ENCODE data around the gene PHETA1. TPM values are rescaled to one million over a fixed set of nuclear protein-coding genes. Genes with fewer than 3 reads are reported as not detected.

PHETA1 gene
- total RNA-seq, 4 donors from 2014 or later, result 6.9 to 29.9 (median 7.8) TPM

- no peak for DNase-seq
- 80 to 90% methylated on average over 4 to 5 of the region's 7 CpGs for WGBS, 2 donors
- H3K27me3 ChIP-seq, result no peaks in the 10 kb centered on the region
- H3K4me3 ChIP-seq, result no peak overlapping the region
- no peak for TF ChIP-seq POLR2A (IDR thresholded peaks at IDR 0.05)
- TF ChIP-seq CTCF (IDR thresholded peaks at IDR 0.05), result no peak
- intact Hi-C loops (cut with DNase I), result no loop called here
- peaks cover 0 to 12% (median 4%) of the 10 kb centered on the region in 3 donors for H3K9me3 ChIP-seq
- no peaks in the 10 kb centered on the region for H3K4me1 ChIP-seq
- no peaks in the 10 kb centered on the region for H3K36me3 ChIP-seq
- H3K27ac ChIP-seq, result no peak overlapping the region
Measured at GRCh38 chr12:111353026-111353425, 15.9 kb downstream of the PHETA1 start.

GRCh38 chr12:111352296-111352993, 16.4 kb downstream of the PHETA1 start:
- intact Hi-C loops (cut with DNase I), result no loop called here

GRCh38 chr12:111351026-111351425, 17.9 kb downstream of the PHETA1 start:
- TF ChIP-seq CTCF (IDR thresholded peaks at IDR 0.05), result no peak
- no peak for TF ChIP-seq POLR2A (IDR thresholded peaks at IDR 0.05)
- Histone ChIP-seq H3K9me3 (peaks cover 0 to 19% (median 7%) of the 10 kb centered on the region in 3 donors), H3K27ac (no peak overlapping the region), H3K4me3 (no peak overlapping the region), H3K27me3 (no peaks in the 10 kb centered on the region), H3K36me3 (no peaks in the 10 kb centered on the region), H3K4me1 (no peaks in the 10 kb centered on the region)
- WGBS, 2 donors, result 56 to 64% methylated on average over 1 to 2 of the region's 2 CpGs
- intact Hi-C loops (cut with DNase I), result no loop called here
- DNase-seq, result no peak

More at GRCh38 chr12:111352296-111352993, 16.4 kb downstream of the PHETA1 start:
- H3K27ac ChIP-seq, result no peak overlapping the region
- H3K27me3 ChIP-seq, result no peaks in the 10 kb centered on the region
- TF ChIP-seq CTCF (IDR thresholded peaks at IDR 0.05) (no peak), POLR2A (IDR thresholded peaks at IDR 0.05) (no peak)
- H3K36me3 ChIP-seq, result no peaks in the 10 kb centered on the region
- 74 to 77% methylated on average over 4 to 8 of the region's 9 CpGs for WGBS, 2 donors
- H3K4me1 ChIP-seq, result no peaks in the 10 kb centered on the region
- no peak for DNase-seq
- no peak overlapping the region for H3K4me3 ChIP-seq
- peaks cover 0 to 17% (median 7%) of the 10 kb centered on the region in 3 donors for H3K9me3 ChIP-seq

GRCh38 chr12:111349748-111350520, 19.0 kb downstream of the PHETA1 start:
- intact Hi-C loops (cut with DNase I), result no loop called here
- H3K27ac ChIP-seq, result no peak overlapping the region
- no peaks in the 10 kb centered on the region for H3K36me3 ChIP-seq
- 79 to 85% methylated on average over 17 of the region's 17 CpGs for WGBS, 2 donors
- H3K9me3 ChIP-seq, result peaks cover 0 to 19% (median 7%) of the 10 kb centered on the region in 3 donors
- TF ChIP-seq CTCF (IDR thresholded peaks at IDR 0.05) (no peak), POLR2A (IDR thresholded peaks at IDR 0.05) (no peak)
- no peaks in the 10 kb centered on the region for H3K4me1 ChIP-seq
- no peak for DNase-seq
- H3K4me3 ChIP-seq, result no peak overlapping the region
- H3K27me3 ChIP-seq, result no peaks in the 10 kb centered on the region

- no peak for DNase-seq
- Histone ChIP-seq H3K4me1 (no peaks in the 10 kb centered on the region), H3K27ac (no peak overlapping the region), H3K27me3 (no peaks in the 10 kb centered on the region), H3K36me3 (no peaks in the 10 kb centered on the region), H3K4me3 (no peak overlapping the region), H3K9me3 (peaks cover 0 to 19% (median 7%) of the 10 kb centered on the region in 3 donors)
- TF ChIP-seq CTCF (IDR thresholded peaks at IDR 0.05) (no peak), POLR2A (IDR thresholded peaks at IDR 0.05) (no peak)
- 87 to 89% methylated on average over 9 to 10 of the region's 11 CpGs for WGBS, 2 donors
- intact Hi-C loops (cut with DNase I), result no loop called here
Measured at GRCh38 chr12:111349101-111349747, 19.7 kb downstream of the PHETA1 start.

Data from esophagus squamous epithelium (tissue), 5 donors.